ENCODE measurements around the gene PTH2R. TPM values are rescaled to one million over a fixed set of nuclear protein-coding genes. Genes with fewer than 3 reads are reported as not detected.
"Not testable (repeated sequence)": the region's sequence is repeated elsewhere in the genome, so short reads cannot be mapped to it uniquely, and the experiment has no call there.

PTH2R gene
- polyA plus RNA-seq, 4 donors: 2.0 to 45.0 (median 40.5) TPM

GRCh38 chr2:208482453-208483015 is 75.9 kb downstream of the PTH2R start:
- DNase-seq (ENCODE audit: low read depth in 4 of 4, low spot score in 3 of 4): not testable (repeated sequence)

- no peak for DNase-seq (ENCODE audit: low read depth in 4 of 4, low spot score in 3 of 4)
Observed at GRCh38 chr2:208485390-208485789, 78.8 kb downstream of the PTH2R start.

- no peak for DNase-seq (ENCODE audit: low read depth in 4 of 4, low spot score in 3 of 4)
Observed at GRCh38 chr2:208488686-208489564, 82.3 kb downstream of the PTH2R start.

- DNase-seq (ENCODE audit: low read depth in 4 of 4, low spot score in 3 of 4): no peak
Observed at GRCh38 chr2:208489687-208490086, 83.1 kb downstream of the PTH2R start.

- DNase-seq (ENCODE audit: low read depth in 4 of 4, low spot score in 3 of 4): no peak
Observed at GRCh38 chr2:208490492-208490891, 83.9 kb downstream of the PTH2R start.

GRCh38 chr2:208491641-208492040 is 85.0 kb downstream of the PTH2R start:
- no peak for DNase-seq (ENCODE audit: low read depth in 4 of 4, low spot score in 3 of 4)

- no peak for DNase-seq (ENCODE audit: low read depth in 4 of 4, low spot score in 3 of 4)
Observed at GRCh38 chr2:208492069-208492468, 85.5 kb downstream of the PTH2R start.

GRCh38 chr2:208493186-208493585 is 86.6 kb downstream of the PTH2R start:
- no peak for DNase-seq (ENCODE audit: low read depth in 4 of 4, low spot score in 3 of 4)

- DNase-seq (ENCODE audit: low read depth in 4 of 4, low spot score in 3 of 4): no peak
Observed at GRCh38 chr2:208496129-208496528, 89.5 kb downstream of the PTH2R start.

GRCh38 chr2:208501206-208501605 is 94.6 kb downstream of the PTH2R start:
- no peak for DNase-seq (ENCODE audit: low read depth in 4 of 4, low spot score in 3 of 4)

GRCh38 chr2:208502288-208502687 is 95.7 kb downstream of the PTH2R start:
- no peak for DNase-seq (ENCODE audit: low read depth in 4 of 4, low spot score in 3 of 4)

- DNase-seq (ENCODE audit: low read depth in 4 of 4, low spot score in 3 of 4): not testable (repeated sequence)
Observed at GRCh38 chr2:208505365-208505764, 98.8 kb downstream of the PTH2R start.

- DNase-seq (ENCODE audit: low read depth in 4 of 4, low spot score in 3 of 4): no peak
Observed at GRCh38 chr2:208509586-208509985, 103.0 kb downstream of the PTH2R start.

GRCh38 chr2:208511016-208511415 is 104.4 kb downstream of the PTH2R start:
- DNase-seq (ENCODE audit: low read depth in 4 of 4, low spot score in 3 of 4): no peak

- no peak for DNase-seq (ENCODE audit: low read depth in 4 of 4, low spot score in 3 of 4)
Observed at GRCh38 chr2:208511573-208511972, 105.0 kb downstream of the PTH2R start.

GRCh38 chr2:208515099-208515498 is 108.5 kb downstream of the PTH2R start:
- no peak for DNase-seq (ENCODE audit: low read depth in 4 of 4, low spot score in 3 of 4)

- not testable (repeated sequence) for DNase-seq (ENCODE audit: low read depth in 4 of 4, low spot score in 3 of 4)
Observed at GRCh38 chr2:208523069-208523468, 116.5 kb downstream of the PTH2R start.

- DNase-seq (ENCODE audit: low read depth in 4 of 4, low spot score in 3 of 4): not testable (repeated sequence)
Observed at GRCh38 chr2:208525165-208525564, 118.6 kb downstream of the PTH2R start.

GRCh38 chr2:208529796-208530195 is 123.2 kb downstream of the PTH2R start:
- DNase-seq (ENCODE audit: low read depth in 4 of 4, low spot score in 3 of 4): no peak

- DNase-seq (ENCODE audit: low read depth in 4 of 4, low spot score in 3 of 4): no peak
Observed at GRCh38 chr2:208531361-208531760, 124.8 kb downstream of the PTH2R start.

GRCh38 chr2:208535578-208535977 is 129.0 kb downstream of the PTH2R start:
- DNase-seq (ENCODE audit: low read depth in 4 of 4, low spot score in 3 of 4): not testable (repeated sequence)

- no peak for DNase-seq (ENCODE audit: low read depth in 4 of 4, low spot score in 3 of 4)
Observed at GRCh38 chr2:208541461-208541988, 134.9 kb downstream of the PTH2R start.

Measured in left renal pelvis (tissue), 4 donors.